Measurements from ENCODE around the gene ETS2.

Gene ETS2

DNA sequence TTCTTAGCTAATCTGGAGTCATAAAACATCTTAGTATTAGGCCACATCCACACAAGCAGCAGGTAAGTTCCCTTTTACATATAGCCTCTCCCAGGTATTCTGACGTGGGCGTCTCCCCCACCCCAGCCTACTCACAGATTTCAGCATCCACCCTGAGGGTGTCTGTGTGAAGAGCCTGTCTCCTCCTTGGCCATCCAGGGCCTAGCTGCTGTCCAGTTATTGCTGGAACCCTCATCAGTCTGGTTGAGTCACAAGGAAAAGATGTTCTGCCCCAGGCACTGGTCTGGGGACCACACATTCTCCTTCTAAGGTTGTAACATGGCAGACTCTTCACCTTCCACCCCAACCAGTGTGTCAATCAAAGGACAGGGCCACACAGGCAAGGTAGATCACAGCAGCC lies 57.6 kb downstream of the ETS2 start:
- no peak for DNase-seq

DNA sequence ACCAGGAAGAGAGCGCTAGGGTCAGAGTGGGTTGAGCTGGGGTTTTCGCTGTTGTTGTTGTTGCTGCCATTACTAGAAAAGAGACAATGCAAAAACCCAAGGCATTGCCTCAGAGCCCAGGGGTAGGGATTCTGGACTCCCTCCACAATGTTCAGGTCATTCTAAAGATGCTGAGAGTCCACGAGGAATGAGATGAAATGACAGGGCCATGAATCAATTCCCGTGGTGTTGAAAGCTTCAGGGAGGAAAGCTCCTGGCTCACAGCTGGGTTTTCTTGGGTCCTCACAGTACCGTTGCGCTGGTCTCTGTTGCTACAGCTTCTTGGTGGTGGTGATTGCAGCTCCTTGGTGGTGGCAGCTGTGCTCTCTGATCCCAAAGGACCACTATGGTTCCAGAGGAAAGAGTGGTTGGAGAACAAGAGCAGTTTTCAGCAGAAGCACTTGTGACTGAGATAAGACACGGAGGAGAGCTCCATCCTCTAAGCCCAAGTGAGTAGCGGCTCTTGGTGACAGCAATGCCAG lies 58.2 kb downstream of the ETS2 start:
- DNase-seq: no peak

DNA sequence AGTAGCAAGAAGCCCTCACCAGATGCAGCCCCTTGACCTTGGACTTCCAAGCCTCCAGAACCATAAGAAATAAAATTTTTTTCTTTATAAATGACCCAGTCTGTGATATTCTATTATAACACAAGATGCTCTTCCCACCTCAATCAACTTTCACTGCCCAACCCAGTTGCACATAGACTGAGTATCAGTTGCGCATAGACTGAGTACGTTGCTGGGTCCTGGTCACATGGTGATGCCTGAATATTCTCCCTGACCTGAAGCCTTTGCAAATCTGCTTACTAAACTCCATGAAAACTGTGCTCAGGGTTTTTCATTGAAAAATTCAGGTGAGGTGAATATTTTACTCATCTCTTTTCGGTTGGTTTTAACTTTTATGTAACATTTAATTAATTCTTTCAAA lies 59.2 kb downstream of the ETS2 start:
- no peak for DNase-seq

DNA sequence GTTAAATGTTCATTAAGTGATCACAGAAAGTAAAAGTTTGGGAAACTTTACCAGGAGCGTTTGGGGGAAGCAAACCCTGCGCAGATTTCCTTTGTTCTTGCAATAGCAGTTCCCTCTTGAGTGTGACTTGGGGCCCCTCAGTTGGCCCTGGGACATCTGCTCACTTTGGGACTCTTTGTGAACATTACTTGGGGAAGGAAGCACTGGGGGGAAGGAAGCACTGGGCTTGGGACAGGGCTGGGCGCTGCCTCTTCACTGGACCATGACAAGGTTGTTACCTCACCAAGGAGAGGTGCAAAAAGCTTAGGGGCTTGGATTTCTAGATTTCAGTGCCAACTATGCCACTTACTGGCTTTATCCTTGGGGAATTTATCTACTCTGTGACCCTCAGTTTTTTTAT lies 63.5 kb downstream of the ETS2 start:
- no peak for DNase-seq

DNA sequence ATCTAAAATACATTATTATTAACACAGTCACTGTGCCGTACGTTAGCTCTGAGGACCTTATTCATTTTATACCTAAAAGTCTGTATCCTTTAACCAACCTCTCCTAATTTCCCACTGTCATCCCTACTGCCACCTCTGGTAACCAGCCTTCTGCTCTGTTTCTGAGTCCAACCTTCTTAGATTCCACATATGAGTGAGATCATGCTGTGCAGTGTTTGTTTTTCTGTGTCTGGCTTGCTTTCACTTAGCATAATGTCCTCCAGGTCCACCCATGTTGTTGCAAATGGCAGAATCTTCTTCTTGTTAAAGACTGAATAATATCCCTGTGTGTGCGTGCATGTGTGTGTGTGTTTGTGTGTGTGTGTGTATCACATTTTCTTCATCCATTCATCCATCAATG lies 64.2 kb downstream of the ETS2 start:
- peak; percentile 15 for DNase-seq

Measured in NCI-H2171 treated with DMSO at 0.1 percent for 48 hours (cell line).